GM12878 (cell line): ENCODE data around the gene TUBB1. TPM values are rescaled to one million over a fixed set of nuclear protein-coding genes. Genes with fewer than 3 reads are reported as not detected.

Experiments
- ATAC-seq: fragments of 200-7000 bp; cut with Tn5 transposase; 3 replicates; pipeline ENCODE4 v1.9.1; 2020; ENCODE audit warnings: mild to moderate bottlenecking, moderate library complexity
- BruUV-seq: library from RNA; stranded (reverse); fragments of 400-500 nt; replicated peaks from 2 replicates; lab custom pipeline; 2021; lab: Mats Ljungman, UMichigan
- CTCF ChIA-PET: fragments of 300-600 bp; sonication (Branson Sonifier 250); formaldehyde crosslinking; extraction: SDS; loops from one replicate; lab custom pipeline; 2021; ENCODE audit warnings: inconsistent platforms; lab: Yijun Ruan, JAX
- POLR2A ChIA-PET: fragments of 350-600 bp; formaldehyde crosslinking; extraction: SDS; loops from one replicate; lab custom pipeline; 2021; ENCODE audit warnings: inconsistent platforms; lab: Charles Lee
- RAD21 ChIA-PET: fragments of 300-600 bp; sonication (Branson Sonifier 250); formaldehyde crosslinking; loops from one replicate; lab custom pipeline; 2023; ENCODE audit warnings: antibody characterized with exemption; ENCODE audit not compliant: unreplicated experiment; lab: Charles Lee
- SMC1A ChIA-PET: fragments of 300-600 bp; sonication (Branson Sonifier 250); formaldehyde crosslinking; loops from one replicate; lab custom pipeline; 2023; ENCODE audit not compliant: unreplicated experiment, uncharacterized antibody; lab: Charles Lee
- DNase-seq: peaks from one replicate; pipeline ENCODE4 v3.0.0-alpha.2; 2011; ENCODE audit warnings: low read depth, low spot score
- FAIRE-seq: peaks from 3 replicates; lab custom pipeline; 2011; peaks lifted over from hg19 to GRCh38; lab: Jason Lieb, UNC
- H2AFZ ChIP-seq: 2 replicates; pipeline ENCODE4 v1.6.0; 2011; ENCODE audit warnings: low read depth, low read length, control low read depth; ENCODE audit not compliant: control insufficient read depth
- H3K27ac ChIP-seq: 2 replicates; pipeline ENCODE4 v1.5.1; 2011; ENCODE audit warnings: control low read depth; ENCODE audit not compliant: control insufficient read depth, insufficient read depth
- H3K27me3 ChIP-seq, 2 experiments: replicated peaks in 1 of 2; 2 replicates each; pipeline versions ENCODE4 v1.6.0 to v1.6.1; 2011; ENCODE audit warnings: low read length in 1 of 2; ENCODE audit not compliant: control insufficient read depth in 2 of 2, insufficient read depth in 2 of 2
- H3K36me3 ChIP-seq, 2 experiments: 2 replicates each; pipeline ENCODE4 v1.5.1; 2011; ENCODE audit warnings: low read length in 1 of 2; ENCODE audit not compliant: control insufficient read depth in 2 of 2, insufficient read depth in 2 of 2
- H3K4me1 ChIP-seq: 2 replicates; pipeline ENCODE4 v1.6.1; 2011; ENCODE audit warnings: mild to moderate bottlenecking, low read length, moderate library complexity, mixed read lengths; ENCODE audit not compliant: control insufficient read depth, insufficient read depth
- H3K4me2 ChIP-seq: 2 replicates; pipeline ENCODE4 v1.6.0; 2011; ENCODE audit warnings: control low read depth; ENCODE audit not compliant: control insufficient read depth, insufficient read depth
- H3K4me3 ChIP-seq: fragments of 200-600 bp; sonication (generic); 2 replicates; pipeline ENCODE4 v1.5.1; 2016
- H3K79me2 ChIP-seq: 2 replicates; pipeline ENCODE4 v1.6.0; 2011; ENCODE audit warnings: low read length; ENCODE audit not compliant: control insufficient read depth, insufficient read depth
- H3K9ac ChIP-seq: 2 replicates; pipeline ENCODE4 v1.8.0; 2011; ENCODE audit warnings: low read length, control low read depth, mixed read lengths; ENCODE audit not compliant: control insufficient read depth, insufficient read depth
- H3K9me3 ChIP-seq: replicated peaks from 3 replicates; pipeline ENCODE4 v1.5.1; 2011; ENCODE audit warnings: mild to moderate bottlenecking, low read length; ENCODE audit not compliant: control insufficient read depth, insufficient read depth
- H4K20me1 ChIP-seq: 2 replicates; pipeline ENCODE4 v1.6.0; 2011; ENCODE audit not compliant: control insufficient read depth, insufficient read depth
- BACH1 ChIP-seq: fragments of 450-650 bp; IDR thresholded peaks from 2 replicates; pipeline ENCODE4 v1.6.1; 2017; ENCODE audit warnings: mild to moderate bottlenecking, borderline replicate concordance
- BCL11A ChIP-seq: IDR thresholded peaks from 2 replicates; pipeline ENCODE4 v1.6.1; 2011; ENCODE audit warnings: low read depth, low read length
- CREM ChIP-seq: IDR thresholded peaks from 2 replicates; pipeline ENCODE4 v1.6.1; 2014; ENCODE audit warnings: antibody characterized with exemption, low read depth
- FOXK2 ChIP-seq: fragments of 450-650 bp; IDR thresholded peaks from 2 replicates; pipeline ENCODE4 v1.6.1; 2017; ENCODE audit warnings: mild to moderate bottlenecking, moderate library complexity
- HCFC1 ChIP-seq: fragments of 150-350 bp; IDR thresholded peaks from 2 replicates; pipeline ENCODE4 v1.6.1; 2014; ENCODE audit warnings: low read length
- MEF2A ChIP-seq: IDR thresholded peaks from 2 replicates; pipeline ENCODE4 v1.6.1; 2011; ENCODE audit warnings: low read depth, mild to moderate bottlenecking, low read length, moderate library complexity; ENCODE audit not compliant: insufficient read depth
- NRF1 ChIP-seq: conservative IDR thresholded peaks from 2 replicates; pipeline ENCODE4 v1.6.1; 2011; ENCODE audit warnings: mild to moderate bottlenecking, low read depth, low read length, improper control_type of control experiment
- REST ChIP-seq: IDR thresholded peaks from 2 replicates; pipeline ENCODE4 v1.6.1; 2012; ENCODE audit warnings: mild to moderate bottlenecking, low read depth, low read length
- SMAD5 ChIP-seq: IDR thresholded peaks from 2 replicates; pipeline ENCODE4 v1.6.1; 2016; ENCODE audit warnings: antibody characterized with exemption, low read depth
- TCF12 ChIP-seq: IDR thresholded peaks from 2 replicates; pipeline ENCODE4 v1.6.1; 2011; ENCODE audit warnings: low read depth, mild to moderate bottlenecking, low read length
- ZNF384 ChIP-seq: IDR thresholded peaks from 2 replicates; pipeline ENCODE4 v1.6.1; 2012; ENCODE audit warnings: low read depth, mild to moderate bottlenecking, low read length, improper control_type of control experiment, borderline replicate concordance
- ZNF622 ChIP-seq: fragments of 450-650 bp; IDR thresholded peaks from 2 replicates; pipeline ENCODE4 v1.6.1; 2017; ENCODE audit warnings: mild to moderate bottlenecking, inconsistent platforms
- WGBS: methylation state at CpG from one replicate; pipeline ENCODE4 v1.1.6; 2016; ENCODE audit warnings: low lambda C conversion rate; ENCODE audit not compliant: insufficient replicate concordance, insufficient coverage; ENCODE audit errors: missing lambda C conversion rate; 5-methylcytosine and 5-hydroxymethylcytosine counted together
- in situ Hi-C: fragments of 300-500 bp; cut with MboI; formaldehyde crosslinking; loops from 9 replicates; pipeline ENCODE4 v1.14.3; 2018; ENCODE audit warnings: mixed read lengths
- intact Hi-C: fragments of 100-400 bp; cut with micrococcal nuclease; formaldehyde crosslinking; loops from one replicate; pipeline ENCODE4 v1.14.2; 2022; ENCODE audit not compliant: unreplicated experiment
- polyA plus RNA-seq, 11 experiments: library from polyadenylated mRNA; depleted of rRNA in 4 of 11; unstranded in 6 of 11; stranded (reverse) in 5 of 11; fragments of >200 nt; fragmentation: Nextera tagmentation in 4 of 11; fragmentation: Illumina TruSeq in 1 of 11; extraction: Ambion mirVana in 4 of 11; extraction: Trizol in 1 of 11; gene quantifications; 1 replicate in 1 of 11; 2 replicates in 10 of 11; pipeline versions ENCODE4 v1.2.1 to v1.2.3, GENCODE V29; 2011 to 2016; ENCODE audit warnings: inconsistent platforms in 2 of 11, missing spikeins in 2 of 11, low read depth in 1 of 11
- total RNA-seq, 4 experiments: library from RNA; depleted of rRNA in 3 of 4; stranded (reverse); fragments of >200 nt in 3 of 4; fragmentation: Illumina TruSeq in 1 of 4; extraction: Trizol in 1 of 4; gene quantifications; 2 replicates each; pipeline versions ENCODE4 v1.2.1 to v1.2.3, GENCODE V29; 2013 to 2021
- TF ChIP-seq, protein P1 (sequence below): IDR thresholded peaks from 2 replicates; pipeline ENCODE4 v1.6.1; 2012; ENCODE audit warnings: low read length, inconsistent platforms
- TF ChIP-seq, protein P2 (sequence below): IDR thresholded peaks from 2 replicates; pipeline ENCODE4 v1.6.1; 2012; ENCODE audit warnings: improper control_type of control experiment, low read depth, low read length; ENCODE audit not compliant: insufficient replicate concordance

TUBB1 gene
- total and polyA plus RNA-seq, 10 of the 15 experiments (the other 5 are each of a cell fraction or from before 2014, with no cell fraction given): 0.02 to 0.20 (median 0.06) TPM; not detected in 3

GRCh38 chr20:59035381-59035780, 16.2 kb downstream of the TUBB1 start (continued):
- TF ChIP-seq REST (no peak), HCFC1 (no peak), BCL11A (no peak), TCF12 (no peak), NRF1 (no peak), ZNF622 (no peak)
- TF ChIP-seq, protein P1, sequence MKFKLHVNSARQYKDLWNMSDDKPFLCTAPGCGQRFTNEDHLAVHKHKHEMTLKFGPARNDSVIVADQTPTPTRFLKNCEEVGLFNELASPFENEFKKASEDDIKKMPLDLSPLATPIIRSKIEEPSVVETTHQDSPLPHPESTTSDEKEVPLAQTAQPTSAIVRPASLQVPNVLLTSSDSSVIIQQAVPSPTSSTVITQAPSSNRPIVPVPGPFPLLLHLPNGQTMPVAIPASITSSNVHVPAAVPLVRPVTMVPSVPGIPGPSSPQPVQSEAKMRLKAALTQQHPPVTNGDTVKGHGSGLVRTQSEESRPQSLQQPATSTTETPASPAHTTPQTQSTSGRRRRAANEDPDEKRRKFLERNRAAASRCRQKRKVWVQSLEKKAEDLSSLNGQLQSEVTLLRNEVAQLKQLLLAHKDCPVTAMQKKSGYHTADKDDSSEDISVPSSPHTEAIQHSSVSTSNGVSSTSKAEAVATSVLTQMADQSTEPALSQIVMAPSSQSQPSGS: no peak

- CTCF ChIA-PET: no interaction called here
- TF ChIP-seq SMAD5 (no peak), ZNF384 (no peak), CREM (no peak), FOXK2 (no peak), ZNF622 (no peak), MEF2A (no peak), NRF1 (no peak), BACH1 (no peak)
- TF ChIP-seq, protein P2, sequence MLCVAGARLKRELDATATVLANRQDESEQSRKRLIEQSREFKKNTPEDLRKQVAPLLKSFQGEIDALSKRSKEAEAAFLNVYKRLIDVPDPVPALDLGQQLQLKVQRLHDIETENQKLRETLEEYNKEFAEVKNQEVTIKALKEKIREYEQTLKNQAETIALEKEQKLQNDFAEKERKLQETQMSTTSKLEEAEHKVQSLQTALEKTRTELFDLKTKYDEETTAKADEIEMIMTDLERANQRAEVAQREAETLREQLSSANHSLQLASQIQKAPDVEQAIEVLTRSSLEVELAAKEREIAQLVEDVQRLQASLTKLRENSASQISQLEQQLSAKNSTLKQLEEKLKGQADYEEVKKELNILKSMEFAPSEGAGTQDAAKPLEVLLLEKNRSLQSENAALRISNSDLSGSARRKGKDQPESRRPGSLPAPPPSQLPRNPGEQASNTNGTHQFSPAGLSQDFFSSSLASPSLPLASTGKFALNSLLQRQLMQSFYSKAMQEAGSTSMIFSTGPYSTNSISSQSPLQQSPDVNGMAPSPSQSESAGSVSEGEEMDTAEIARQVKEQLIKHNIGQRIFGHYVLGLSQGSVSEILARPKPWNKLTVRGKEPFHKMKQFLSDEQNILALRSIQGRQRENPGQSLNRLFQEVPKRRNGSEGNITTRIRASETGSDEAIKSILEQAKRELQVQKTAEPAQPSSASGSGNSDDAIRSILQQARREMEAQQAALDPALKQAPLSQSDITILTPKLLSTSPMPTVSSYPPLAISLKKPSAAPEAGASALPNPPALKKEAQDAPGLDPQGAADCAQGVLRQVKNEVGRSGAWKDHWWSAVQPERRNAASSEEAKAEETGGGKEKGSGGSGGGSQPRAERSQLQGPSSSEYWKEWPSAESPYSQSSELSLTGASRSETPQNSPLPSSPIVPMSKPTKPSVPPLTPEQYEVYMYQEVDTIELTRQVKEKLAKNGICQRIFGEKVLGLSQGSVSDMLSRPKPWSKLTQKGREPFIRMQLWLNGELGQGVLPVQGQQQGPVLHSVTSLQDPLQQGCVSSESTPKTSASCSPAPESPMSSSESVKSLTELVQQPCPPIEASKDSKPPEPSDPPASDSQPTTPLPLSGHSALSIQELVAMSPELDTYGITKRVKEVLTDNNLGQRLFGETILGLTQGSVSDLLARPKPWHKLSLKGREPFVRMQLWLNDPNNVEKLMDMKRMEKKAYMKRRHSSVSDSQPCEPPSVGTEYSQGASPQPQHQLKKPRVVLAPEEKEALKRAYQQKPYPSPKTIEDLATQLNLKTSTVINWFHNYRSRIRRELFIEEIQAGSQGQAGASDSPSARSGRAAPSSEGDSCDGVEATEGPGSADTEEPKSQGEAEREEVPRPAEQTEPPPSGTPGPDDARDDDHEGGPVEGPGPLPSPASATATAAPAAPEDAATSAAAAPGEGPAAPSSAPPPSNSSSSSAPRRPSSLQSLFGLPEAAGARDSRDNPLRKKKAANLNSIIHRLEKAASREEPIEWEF: no peak
Observed at GRCh38 chr20:59037386-59037785, 18.2 kb downstream of the TUBB1 start.

More at GRCh38 chr20:59037386-59037785, 18.2 kb downstream of the TUBB1 start:
- H3K79me2 ChIP-seq: peaks cover 63% of the 10 kb centered on the region
- FAIRE-seq (no peak), DNase-seq (no peak), ATAC-seq (no peak)
- H3K4me2 ChIP-seq: peak overlapping the region; percentile 35; the same call in 1 of the 2 replicates
- no peaks in the 10 kb centered on the region for H3K27me3 ChIP-seq
- RAD21 ChIA-PET: no interaction called here
- H3K4me1 ChIP-seq: no peaks in the 10 kb centered on the region; the same call in 1 of the 2 replicates
- intact Hi-C loops: loop anchor here (10.0 kb wide), 2 partner anchors 53 to 383 kb away; partner anchors contain the start of genes NELFCD and STX16
- H4K20me1 ChIP-seq: no peaks in the 10 kb centered on the region; the same call in 1 of the 2 replicates
- H2AFZ ChIP-seq: no peak overlapping the region
- SMC1A ChIA-PET: no interaction called here
- H3K36me3 ChIP-seq: peaks cover 9 to 28% of the 10 kb centered on the region in 2 experiments
- no peak overlapping the region for H3K9ac ChIP-seq
- BruUV-seq: no TSS peak
- POLR2A ChIA-PET: interaction anchor here (0.6 to 1.2 kb wide), 2 partner anchors 32 to 54 kb away, joined by 4 read pairs; no protein-coding TSS in a partner anchor
- no peaks in the 10 kb centered on the region for H3K9me3 ChIP-seq
- 96% methylated on average over 12 of the region's 12 CpGs for WGBS
- no peak overlapping the region for H3K27ac ChIP-seq
- in situ Hi-C loops: no loop called here
- no peak overlapping the region for H3K4me3 ChIP-seq
